Activated naive CD8-positive, alpha-beta T cell treated with anti-CD3 and anti-CD28 coated beads, Interleukin-2, amount 10 ng/mL, durations not matched to agents 7 days and 5 days (primary cell): Measurements from ENCODE around the gene CIAO2A. TPM values are rescaled to one million over a fixed set of nuclear protein-coding genes. Genes with fewer than 3 reads are reported as not detected.

Experiments
- total RNA-seq, 2 experiments: library from RNA; stranded (reverse); gene quantifications; one replicate each; pipeline ENCODE4 v1.2.3, GENCODE V29; 2021

Gene CIAO2A
- total RNA-seq, 2 experiments from 2014 or later = 57.6 to 61.5 TPM

Other genes with a start within 250 kb of the CIAO2A start
- gene DAPK2, start 47.4 kb downstream of the CIAO2A start, total RNA-seq = 10 to 100 TPM; 13.4 to 17.6 TPM
- 100 to 1,000 TPM; 119 to 126 TPM for gene SNX1, start 2.1 kb upstream of the CIAO2A start, total RNA-seq
- 1 to 10 TPM in 1 of 2 experiments, under 1 TPM in 1; 0.80 to 1.1 TPM for gene SNX22, start 57.9 kb upstream of the CIAO2A start, total RNA-seq
- gene PPIB, start 69.2 kb upstream of the CIAO2A start, total RNA-seq = 100 to 1,000 TPM; 225 to 227 TPM